Caco-2 (cell line): ENCODE results near the gene FAXC. TPM values are rescaled to one million over a fixed set of nuclear protein-coding genes. Genes with fewer than 3 reads are reported as not detected.

Experiments
- BruUV-seq: library from RNA; stranded (reverse); fragments of 400-500 nt; replicated peaks from 2 replicates; lab custom pipeline; 2021; lab: Mats Ljungman, UMichigan
- CTCF ChIA-PET: fragments of 300-600 bp; sonication (Branson Sonifier 250); formaldehyde crosslinking; loops from one replicate; lab custom pipeline; 2022; ENCODE audit warnings: antibody characterized with exemption; lab: Charles Lee
- POLR2A ChIA-PET: fragments of 300-600 bp; sonication (Branson Sonifier 250); formaldehyde crosslinking; loops from one replicate; lab custom pipeline; 2022; ENCODE audit warnings: antibody characterized with exemption; lab: Charles Lee
- DNase-seq, 2 experiments: peaks; one replicate each; pipeline versions ENCODE4 v3.0.0 to v3.0.0-alpha.2; 2020 to 2022
- H3K27me3 ChIP-seq: replicated peaks from 2 replicates; pipeline ENCODE4 v1.6.0; 2011; ENCODE audit warnings: low read length; ENCODE audit not compliant: control insufficient read depth, insufficient read depth
- H3K36me3 ChIP-seq: 2 replicates; pipeline ENCODE4 v1.5.1; 2011; ENCODE audit warnings: low read length; ENCODE audit not compliant: control insufficient read depth, insufficient read depth
- H3K4me1 ChIP-seq: fragments of 250-450 bp; sonication (Bioruptor Pico); 2 replicates; pipeline ENCODE4 v1.5.1; 2020; ENCODE audit warnings: mild to moderate bottlenecking
- H3K4me3 ChIP-seq: 2 replicates; pipeline ENCODE4 v1.5.1; 2011; ENCODE audit warnings: low read depth, mild to moderate bottlenecking, control low read depth, low read length
- H3K9me3 ChIP-seq: fragments of 250-450 bp; sonication (Bioruptor Pico); 2 replicates; pipeline ENCODE4 v1.5.1; 2020; ENCODE audit warnings: mild to moderate bottlenecking, moderate library complexity
- H3K27ac Mint-ChIP-seq: one replicate; pipeline ENCODE4 v1.8.0; 2022; ENCODE audit warnings: mixed read lengths; ENCODE audit not compliant: unreplicated experiment
- H3K27me3 Mint-ChIP-seq: one replicate; pipeline ENCODE4 v1.8.0; 2022; ENCODE audit warnings: mixed read lengths; ENCODE audit not compliant: insufficient read depth, unreplicated experiment
- H3K36me3 Mint-ChIP-seq: one replicate; pipeline ENCODE4 v1.8.0; 2022; ENCODE audit warnings: mild to moderate bottlenecking, mixed read lengths; ENCODE audit not compliant: insufficient read depth, unreplicated experiment
- H3K4me1 Mint-ChIP-seq: one replicate; pipeline ENCODE4 v1.8.0; 2022; ENCODE audit warnings: low read depth, mixed read lengths; ENCODE audit not compliant: unreplicated experiment
- H3K4me3 Mint-ChIP-seq: one replicate; pipeline ENCODE4 v1.8.0; 2022; ENCODE audit warnings: mild to moderate bottlenecking, moderate library complexity, mixed read lengths; ENCODE audit not compliant: unreplicated experiment
- H3K9me3 Mint-ChIP-seq: one replicate; pipeline ENCODE4 v1.8.0; 2022; ENCODE audit warnings: mixed read lengths; ENCODE audit not compliant: unreplicated experiment
- intact Hi-C: fragments of 100-400 bp; cut with micrococcal nuclease; formaldehyde crosslinking; loops from one replicate; pipeline ENCODE4 v1.10.0; 2022; ENCODE audit not compliant: unreplicated experiment
- total RNA-seq: library from RNA; stranded (reverse); gene quantifications from 2 replicates; pipeline ENCODE4 v1.2.3, GENCODE V29; 2022
- TF ChIP-seq, protein P1 (sequence below), 2 experiments: fragments of 200-600 bp in 1 of 2; IDR thresholded peaks; 1 replicate in 1 of 2; 2 replicates in 1 of 2; pipeline versions ENCODE4 v1.5.1 to v1.8.0; 2011 to 2022; ENCODE audit warnings: antibody characterized with exemption in 1 of 2, control low read depth in 1 of 2, inconsistent platforms in 1 of 2, low read depth in 1 of 2, low read length in 1 of 2, mild to moderate bottlenecking in 1 of 2, moderate library complexity in 1 of 2; ENCODE audit not compliant: insufficient read depth in 1 of 2, severe bottlenecking in 1 of 2, unreplicated experiment in 1 of 2

FAXC gene
- total RNA-seq, 1 experiment from 2014 or later, result 0.16 TPM

DNA sequence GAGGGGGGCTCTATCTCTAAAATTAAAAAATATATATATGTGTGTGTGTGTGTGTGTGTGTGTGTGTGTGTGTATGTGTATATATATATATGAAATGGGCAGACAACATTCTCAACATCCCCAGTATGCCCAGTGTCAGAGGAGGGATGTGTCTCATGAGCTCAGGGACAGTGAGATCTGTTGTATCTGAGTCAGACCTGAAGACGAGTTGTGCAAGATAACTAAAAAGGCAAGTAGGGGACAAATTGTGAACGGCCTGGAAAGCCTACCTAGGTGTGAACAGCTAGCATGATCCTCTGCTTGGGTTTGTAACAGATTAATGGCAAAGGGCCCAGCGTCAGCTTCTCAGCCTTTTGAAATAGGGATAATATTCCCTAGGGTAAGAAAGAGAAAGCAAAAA lies 124.3 kb downstream of the FAXC start:
- Histone ChIP-seq H3K4me1 (no peaks in the 10 kb centered on the region), H3K9me3 (no peaks in the 10 kb centered on the region; the same call in 1 of the 2 replicates), H3K4me3 (no peak overlapping the region), H3K36me3 (no peaks in the 10 kb centered on the region), H3K27me3 (no peaks in the 10 kb centered on the region)
- TF ChIP-seq, protein P1, sequence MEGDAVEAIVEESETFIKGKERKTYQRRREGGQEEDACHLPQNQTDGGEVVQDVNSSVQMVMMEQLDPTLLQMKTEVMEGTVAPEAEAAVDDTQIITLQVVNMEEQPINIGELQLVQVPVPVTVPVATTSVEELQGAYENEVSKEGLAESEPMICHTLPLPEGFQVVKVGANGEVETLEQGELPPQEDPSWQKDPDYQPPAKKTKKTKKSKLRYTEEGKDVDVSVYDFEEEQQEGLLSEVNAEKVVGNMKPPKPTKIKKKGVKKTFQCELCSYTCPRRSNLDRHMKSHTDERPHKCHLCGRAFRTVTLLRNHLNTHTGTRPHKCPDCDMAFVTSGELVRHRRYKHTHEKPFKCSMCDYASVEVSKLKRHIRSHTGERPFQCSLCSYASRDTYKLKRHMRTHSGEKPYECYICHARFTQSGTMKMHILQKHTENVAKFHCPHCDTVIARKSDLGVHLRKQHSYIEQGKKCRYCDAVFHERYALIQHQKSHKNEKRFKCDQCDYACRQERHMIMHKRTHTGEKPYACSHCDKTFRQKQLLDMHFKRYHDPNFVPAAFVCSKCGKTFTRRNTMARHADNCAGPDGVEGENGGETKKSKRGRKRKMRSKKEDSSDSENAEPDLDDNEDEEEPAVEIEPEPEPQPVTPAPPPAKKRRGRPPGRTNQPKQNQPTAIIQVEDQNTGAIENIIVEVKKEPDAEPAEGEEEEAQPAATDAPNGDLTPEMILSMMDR (IDR thresholded peaks at IDR 0.05; ENCODE audit: insufficient read depth in 1 of 2, low read depth in 1 of 2, low read length in 1 of 2, severe bottlenecking in 1 of 2, unreplicated experiment in 1 of 2), result no peak
- ChIA-PET POLR2A (no interaction called here), CTCF (no interaction called here)
- H3K4me1 Mint-ChIP-seq, result no peaks in the 10 kb centered on the region
- peaks cover 11% of the 10 kb centered on the region for H3K9me3 Mint-ChIP-seq
- intact Hi-C loops, result no loop called here
- no peak overlapping the region for H3K4me3 Mint-ChIP-seq
- no peak overlapping the region for H3K27ac Mint-ChIP-seq
- DNase-seq, result no peak
- H3K27me3 Mint-ChIP-seq, result peaks cover 2% of the 10 kb centered on the region
- H3K36me3 Mint-ChIP-seq, result no peaks in the 10 kb centered on the region
- no TSS peak for BruUV-seq

Other genes starting within 250 kb of the FAXC start
- gene COQ3, start 44.5 kb upstream of the FAXC start, total RNA-seq, result 5.8 and 6.4 TPM in 2 replicates
- gene PNISR, start 75.6 kb upstream of the FAXC start, total RNA-seq, result 69.5 and 81.5 TPM in 2 replicates
- gene USP45, start 165.7 kb upstream of the FAXC start, total RNA-seq, result 11.7 and 12.2 TPM in 2 replicates
- 93.1 and 94.6 TPM in 2 replicates for gene CCNC, start 219.0 kb upstream of the FAXC start, total RNA-seq